Neuron (in vitro differentiated cells): ENCODE measurements around the gene CBFA2T3.

Source experiments
- H2AFZ ChIP-seq: one replicate; pipeline ENCODE4 v1.6.1; 2013; ENCODE audit warnings: low read depth, mild to moderate bottlenecking, inconsistent platforms, low read length, moderate library complexity
- H3K27me3 ChIP-seq: one replicate; pipeline ENCODE4 v1.6.1; 2013; ENCODE audit warnings: low read length; ENCODE audit not compliant: insufficient read depth
- H3K36me3 ChIP-seq: one replicate; pipeline ENCODE4 v1.6.1; 2013; ENCODE audit warnings: low read length; ENCODE audit not compliant: insufficient read depth
- H3K4me1 ChIP-seq: one replicate; pipeline ENCODE4 v1.6.1; 2013; ENCODE audit warnings: low read length; ENCODE audit not compliant: insufficient read depth
- H3K4me3 ChIP-seq: 2 replicates; pipeline ENCODE4 v1.5.1; 2013; ENCODE audit warnings: mild to moderate bottlenecking, low read length, moderate library complexity
- H3K9me3 ChIP-seq: one replicate; pipeline ENCODE4 v1.6.1; 2013; ENCODE audit warnings: low read length

CBFA2T3 gene

GRCh38 chr16:88936008-88936555, 40.9 kb downstream of the CBFA2T3 start:
- Histone ChIP-seq H3K4me3 (no peak overlapping the region), H3K27me3 (peaks cover 66% of the 10 kb centered on the region), H2AFZ (no peak overlapping the region), H3K9me3 (no peaks in the 10 kb centered on the region), H3K4me1 (no peaks in the 10 kb centered on the region), H3K36me3 (no peaks in the 10 kb centered on the region)

- no peak overlapping the region for H2AFZ ChIP-seq
- H3K36me3 ChIP-seq, result no peaks in the 10 kb centered on the region
These were observed 42.8 kb downstream of the CBFA2T3 start for GRCh38 chr16:88934066-88934667.

DNA sequence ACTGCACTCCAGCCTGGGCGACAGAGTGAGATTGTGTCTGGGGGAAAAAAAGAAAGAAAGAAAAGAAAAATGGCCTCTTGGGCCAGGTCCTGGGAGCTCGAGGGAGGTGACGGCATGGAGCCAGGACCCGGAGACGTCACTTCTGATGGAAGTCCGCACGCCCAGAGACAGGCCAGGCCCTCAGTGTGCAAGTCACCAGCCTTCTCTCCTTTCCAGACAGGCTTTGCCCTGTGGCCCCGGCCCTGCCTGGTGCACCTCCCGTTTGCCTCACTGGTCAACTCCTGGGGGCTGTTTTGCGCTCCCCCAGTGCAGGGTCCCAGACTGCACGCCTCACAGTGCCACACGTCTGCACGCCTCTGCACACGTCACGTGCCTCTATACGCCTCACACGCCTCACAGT, 44.1 kb downstream of the CBFA2T3 start:
- Histone ChIP-seq H2AFZ (no peak overlapping the region), H3K27me3 (peaks cover 40% of the 10 kb centered on the region), H3K9me3 (no peaks in the 10 kb centered on the region), H3K36me3 (no peaks in the 10 kb centered on the region), H3K4me3 (no peak overlapping the region), H3K4me1 (no peaks in the 10 kb centered on the region)

More at GRCh38 chr16:88934066-88934667, 42.8 kb downstream of the CBFA2T3 start:
- Histone ChIP-seq H3K9me3 (no peaks in the 10 kb centered on the region), H3K4me1 (no peaks in the 10 kb centered on the region), H3K4me3 (no peak overlapping the region), H3K27me3 (peaks cover 52% of the 10 kb centered on the region)

DNA sequence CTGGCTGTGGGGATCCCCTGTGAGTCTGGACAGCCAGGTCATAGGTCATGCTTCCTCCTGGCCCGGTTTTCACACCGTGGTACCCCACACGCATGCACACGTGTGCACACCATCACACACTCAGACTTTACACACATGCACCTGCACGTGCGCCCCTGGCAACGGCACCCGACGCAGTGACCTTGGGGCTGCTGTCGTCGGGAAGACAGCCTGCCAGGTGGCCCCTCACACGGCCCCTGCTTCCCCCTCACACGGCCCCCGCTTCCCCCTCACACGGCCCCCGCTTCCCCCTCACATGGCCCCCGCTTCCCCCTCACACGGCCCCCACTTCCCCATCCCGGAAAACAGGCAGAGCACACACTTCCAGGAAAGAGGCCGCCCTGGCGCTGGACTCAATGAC, 45.1 kb downstream of the CBFA2T3 start:
- H3K4me1 ChIP-seq, result peaks cover 1% of the 10 kb centered on the region
- no peaks in the 10 kb centered on the region for H3K9me3 ChIP-seq
- peaks cover 35% of the 10 kb centered on the region for H3K27me3 ChIP-seq
- no peaks in the 10 kb centered on the region for H3K36me3 ChIP-seq
- H2AFZ ChIP-seq, result no peak overlapping the region
- H3K4me3 ChIP-seq, result no peak overlapping the region

GRCh38 chr16:88931373-88931900, 45.6 kb downstream of the CBFA2T3 start:
- H3K36me3 ChIP-seq, result no peaks in the 10 kb centered on the region
- no peak overlapping the region for H3K4me3 ChIP-seq
- peaks cover 34% of the 10 kb centered on the region for H3K27me3 ChIP-seq
- peaks cover 6% of the 10 kb centered on the region for H3K4me1 ChIP-seq
- H2AFZ ChIP-seq, result no peak overlapping the region
- H3K9me3 ChIP-seq, result no peaks in the 10 kb centered on the region

GRCh38 chr16:88930716-88931115, 46.3 kb downstream of the CBFA2T3 start:
- Histone ChIP-seq H3K4me1 (peaks cover 14% of the 10 kb centered on the region), H3K4me3 (no peak overlapping the region), H3K27me3 (peaks cover 27% of the 10 kb centered on the region), H3K36me3 (no peaks in the 10 kb centered on the region), H3K9me3 (no peaks in the 10 kb centered on the region), H2AFZ (no peak overlapping the region)

- Histone ChIP-seq H3K4me1 (peaks cover 21% of the 10 kb centered on the region), H2AFZ (no peak overlapping the region), H3K36me3 (no peaks in the 10 kb centered on the region), H3K4me3 (no peak overlapping the region), H3K9me3 (no peaks in the 10 kb centered on the region), H3K27me3 (peaks cover 27% of the 10 kb centered on the region)
These were observed 47.9 kb downstream of the CBFA2T3 start for GRCh38 chr16:88929091-88929445.

- H3K27me3 ChIP-seq, result peaks cover 32% of the 10 kb centered on the region
- no peak overlapping the region for H2AFZ ChIP-seq
- H3K4me1 ChIP-seq, result peaks cover 21% of the 10 kb centered on the region
- no peaks in the 10 kb centered on the region for H3K36me3 ChIP-seq
- no peaks in the 10 kb centered on the region for H3K9me3 ChIP-seq
- H3K4me3 ChIP-seq, result no peak overlapping the region
These were observed 48.5 kb downstream of the CBFA2T3 start for GRCh38 chr16:88928405-88929090.

GRCh38 chr16:88927661-88928060, 49.3 kb downstream of the CBFA2T3 start:
- no peaks in the 10 kb centered on the region for H3K9me3 ChIP-seq
- H3K4me3 ChIP-seq, result no peak overlapping the region
- no peak overlapping the region for H2AFZ ChIP-seq
- H3K36me3 ChIP-seq, result no peaks in the 10 kb centered on the region
- H3K27me3 ChIP-seq, result peaks cover 41% of the 10 kb centered on the region
- H3K4me1 ChIP-seq, result peaks cover 21% of the 10 kb centered on the region

DNA sequence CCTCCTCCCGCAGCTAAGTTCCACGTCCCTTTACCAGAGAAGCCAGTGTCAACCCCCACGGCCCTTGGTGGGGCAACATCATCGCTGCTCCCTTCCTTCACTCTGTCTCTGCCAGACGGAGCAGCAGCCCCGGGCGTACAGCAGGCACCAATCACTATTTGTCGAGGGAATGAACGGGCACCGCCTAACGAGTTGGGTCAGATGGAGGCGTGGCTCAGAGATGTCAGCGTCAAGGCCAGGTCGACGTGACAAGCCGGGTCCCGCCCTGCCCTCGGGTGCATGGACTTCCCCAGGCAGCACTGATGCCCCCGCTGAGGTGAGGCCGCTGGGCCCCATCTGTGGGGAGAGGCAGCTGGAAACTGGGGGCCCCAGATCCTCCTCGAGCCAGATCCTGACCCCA, 50.0 kb downstream of the CBFA2T3 start:
- Histone ChIP-seq H3K4me3 (no peak overlapping the region), H3K36me3 (no peaks in the 10 kb centered on the region), H2AFZ (no peak overlapping the region), H3K27me3 (peaks cover 47% of the 10 kb centered on the region), H3K4me1 (peaks cover 21% of the 10 kb centered on the region), H3K9me3 (no peaks in the 10 kb centered on the region)

- H3K4me1 ChIP-seq, result peaks cover 21% of the 10 kb centered on the region
- H3K9me3 ChIP-seq, result no peaks in the 10 kb centered on the region
- H3K4me3 ChIP-seq, result no peak overlapping the region
- H3K27me3 ChIP-seq, result peaks cover 45% of the 10 kb centered on the region
- H3K36me3 ChIP-seq, result no peaks in the 10 kb centered on the region
- no peak overlapping the region for H2AFZ ChIP-seq
These were observed 50.5 kb downstream of the CBFA2T3 start for GRCh38 chr16:88926374-88926990.

- no peaks in the 10 kb centered on the region for H3K36me3 ChIP-seq
- peaks cover 41% of the 10 kb centered on the region for H3K27me3 ChIP-seq
- H3K4me3 ChIP-seq, result no peak overlapping the region
These were observed 51.5 kb downstream of the CBFA2T3 start for GRCh38 chr16:88925540-88925887.

GRCh38 chr16:88924834-88925539, 52.0 kb downstream of the CBFA2T3 start:
- H2AFZ ChIP-seq, result no peak overlapping the region
- H3K9me3 ChIP-seq, result no peaks in the 10 kb centered on the region
- H3K4me1 ChIP-seq, result peaks cover 21% of the 10 kb centered on the region
- no peaks in the 10 kb centered on the region for H3K36me3 ChIP-seq
- peaks cover 41% of the 10 kb centered on the region for H3K27me3 ChIP-seq
- no peak overlapping the region for H3K4me3 ChIP-seq

More at GRCh38 chr16:88925540-88925887, 51.5 kb downstream of the CBFA2T3 start:
- peaks cover 21% of the 10 kb centered on the region for H3K4me1 ChIP-seq
- H2AFZ ChIP-seq, result no peak overlapping the region
- no peaks in the 10 kb centered on the region for H3K9me3 ChIP-seq
